HepG2 (cell line): ENCODE data around the gene VSNL1. TPM values are rescaled to one million over a fixed set of nuclear protein-coding genes. Genes with fewer than 3 reads are reported as not detected.

Experiments
- ATAC-seq: fragments of 200-7000 bp; cut with Tn5 transposase; 3 replicates; pipeline ENCODE4 v1.9.1; 2020; ENCODE audit warnings: mild to moderate bottlenecking, moderate library complexity
- BruUV-seq: library from RNA; stranded (reverse); fragments of 400-500 nt; replicated peaks from 2 replicates; lab custom pipeline; 2021; lab: Mats Ljungman, UMichigan
- CTCF ChIA-PET: fragments of 300-600 bp; formaldehyde crosslinking; extraction: SDS; loops from one replicate; lab custom pipeline; 2021; ENCODE audit warnings: low total read pairs, inconsistent platforms, low intra/inter-chr PET ratio; lab: Yijun Ruan, JAX
- POLR2A ChIA-PET: fragments of 350-600 bp; sonication (Branson Sonifier 250); formaldehyde crosslinking; loops from one replicate; lab custom pipeline; 2020; ENCODE audit warnings: antibody characterized with exemption, inconsistent platforms; lab: Yijun Ruan, JAX
- DNase-seq: peaks from one replicate; pipeline ENCODE4 v3.0.0-alpha.2; 2015; ENCODE audit warnings: low spot score
- FAIRE-seq: peaks from 3 replicates; lab custom pipeline; 2011; peaks lifted over from hg19 to GRCh38; lab: Jason Lieb, UNC
- H2AFZ ChIP-seq: one replicate; pipeline ENCODE4 v1.6.1; 2011; ENCODE audit warnings: low read length, inconsistent platforms
- H3K27ac ChIP-seq: fragments of 300-600 bp; 3 replicates; pipeline ENCODE4 v1.8.0; 2011; ENCODE audit warnings: mixed run types, mild to moderate bottlenecking, mixed read lengths, low read length, inconsistent platforms; ENCODE audit not compliant: insufficient read depth; ENCODE audit errors: extremely low read length
- H3K27me3 ChIP-seq, 2 experiments: fragments of 200-600 bp in 1 of 2; 2 replicates in 1 of 2; 3 replicates in 1 of 2; pipeline versions ENCODE4 v1.6.0 to v1.8.0; 2011; ENCODE audit warnings: low read length in 2 of 2, mild to moderate bottlenecking in 2 of 2, moderate library complexity in 2 of 2, inconsistent platforms in 1 of 2; ENCODE audit not compliant: insufficient read depth in 2 of 2, control insufficient read depth in 1 of 2
- H3K36me3 ChIP-seq, 2 experiments: fragments of 200-600 bp in 1 of 2; replicated peaks in 1 of 2; 2 replicates in 1 of 2; 3 replicates in 1 of 2; pipeline versions ENCODE4 v1.5.1 to v1.8.0; 2011; ENCODE audit warnings: low read length in 2 of 2, inconsistent platforms in 1 of 2; ENCODE audit not compliant: insufficient read depth in 2 of 2, control insufficient read depth in 1 of 2
- H3K4me1 ChIP-seq: 2 replicates; pipeline ENCODE4 v1.5.1; 2012; ENCODE audit warnings: low read length, inconsistent platforms; ENCODE audit not compliant: insufficient read depth
- H3K4me2 ChIP-seq: 2 replicates; pipeline ENCODE4 v1.6.0; 2011; ENCODE audit warnings: low read depth, low read length, inconsistent platforms
- H3K4me3 ChIP-seq, 3 experiments: fragments of 200-600 bp in 1 of 3; sonication (generic), shearing (Covaris generic) in 1 of 3; replicated peaks in 1 of 3; 2 replicates each; pipeline ENCODE4 v1.5.1; 2011 to 2016; ENCODE audit warnings: low read length in 3 of 3, inconsistent platforms in 2 of 3, low read depth in 2 of 3, mild to moderate bottlenecking in 2 of 3, control low read depth in 1 of 3, mixed read lengths in 1 of 3; ENCODE audit not compliant: insufficient read depth in 1 of 3
- H3K79me2 ChIP-seq: one replicate; pipeline ENCODE4 v1.6.1; 2011; ENCODE audit warnings: low read length, inconsistent platforms; ENCODE audit not compliant: insufficient read depth
- H3K9ac ChIP-seq: 2 replicates; pipeline ENCODE4 v1.6.0; 2011; ENCODE audit warnings: mild to moderate bottlenecking, low read depth, low read length, inconsistent platforms; ENCODE audit not compliant: insufficient read depth
- H3K9me3 ChIP-seq: 2 replicates; pipeline ENCODE4 v1.5.1; 2012; ENCODE audit warnings: mild to moderate bottlenecking, low read length
- H4K20me1 ChIP-seq: 2 replicates; pipeline ENCODE4 v1.6.0; 2011; ENCODE audit warnings: inconsistent platforms, mild to moderate bottlenecking, low read length, moderate library complexity; ENCODE audit not compliant: insufficient read depth
- BCLAF1 ChIP-seq: fragments of 450-650 bp; IDR thresholded peaks from 2 replicates; pipeline ENCODE4 v1.6.1; 2017; ENCODE audit warnings: mild to moderate bottlenecking
- FOSL1 ChIP-seq: sonication (generic); formaldehyde crosslinking; IDR thresholded peaks from 2 replicates; pipeline ENCODE4 v1.9.0; 2021; ENCODE audit warnings: missing genetic modification reagents, borderline replicate concordance
- HDAC2 ChIP-seq: sonication (generic); formaldehyde crosslinking; IDR thresholded peaks from 2 replicates; pipeline ENCODE4 v1.4.0; 2020; ENCODE audit warnings: missing genetic modification reagents
- PCBP2 ChIP-seq: fragments of 200-400 bp; formaldehyde crosslinking; optimal IDR thresholded peaks from 2 replicates; pipeline ENCODE3; 2018; ENCODE audit warnings: low read length, low read depth; ENCODE audit not compliant: poor library complexity, severe bottlenecking
- PLRG1 ChIP-seq: fragments of 450-650 bp; conservative IDR thresholded peaks from 2 replicates; pipeline ENCODE4 v1.6.1; 2016
- SMC3 ChIP-seq: IDR thresholded peaks from 2 replicates; pipeline ENCODE4 v1.6.1; 2011; ENCODE audit warnings: low read length, improper control_type of control experiment
- ZNF24 ChIP-seq: fragments of 450-650 bp; IDR thresholded peaks from 2 replicates; pipeline ENCODE4 v1.6.1; 2017; ENCODE audit warnings: antibody characterized with exemption, mild to moderate bottlenecking
- ZNF563 ChIP-seq: sonication (generic); formaldehyde crosslinking; IDR thresholded peaks from 2 replicates; pipeline ENCODE4 v1.8.0; 2022; ENCODE audit warnings: mild to moderate bottlenecking, moderate library complexity, missing genetic modification reagents
- ZNF644 ChIP-seq: IDR thresholded peaks from 2 replicates; pipeline ENCODE4 v1.6.1; 2016; ENCODE audit warnings: low read depth
- ZNF75D ChIP-seq: sonication (generic); formaldehyde crosslinking; IDR thresholded peaks from 2 replicates; pipeline ENCODE4 v1.8.1; 2023; ENCODE audit warnings: missing genetic modification reagents, mild to moderate bottlenecking, borderline replicate concordance
- WGBS: methylation state at CpG from one replicate; pipeline ENCODE4 v1.1.6; 2017; ENCODE audit warnings: low lambda C conversion rate; 5-methylcytosine and 5-hydroxymethylcytosine counted together
- in situ Hi-C: cut with HindIII; loops from 2 replicates; pipeline ENCODE4 v1.10.0; 2017; ENCODE audit warnings: low pct_unique_long_range_greater_than_20kb; ENCODE audit not compliant: extremely low pct_ligation_motif_present
- intact Hi-C: fragments of 100-400 bp; cut with micrococcal nuclease; formaldehyde crosslinking; loops from one replicate; pipeline ENCODE4 v1.10.0; 2022; ENCODE audit not compliant: unreplicated experiment
- polyA plus RNA-seq, 8 experiments: library from polyadenylated mRNA; depleted of rRNA in 3 of 8; stranded (reverse) in 7 of 8; unstranded in 1 of 8; fragments of >200 nt; fragmentation: Illumina TruSeq in 4 of 8; extraction: Trizol in 4 of 8; gene quantifications; 2 replicates each; pipeline versions ENCODE4 v1.2.1 to v1.2.3, GENCODE V29; 2011 to 2016; ENCODE audit warnings: low read depth in 4 of 8, missing spikeins in 1 of 8, mixed read lengths in 1 of 8; ENCODE audit not compliant: insufficient read depth in 1 of 8
- total RNA-seq, 5 experiments: library from RNA; depleted of rRNA; stranded (reverse); fragments of >200 nt; fragmentation: Illumina TruSeq; extraction: Trizol; gene quantifications; 2 replicates each; pipeline ENCODE4 v1.2.3, GENCODE V29; 2016; ENCODE audit warnings: low read depth in 1 of 5
- TF ChIP-seq, protein P1 (sequence below): sonication (generic); formaldehyde crosslinking; IDR thresholded peaks from 2 replicates; pipeline ENCODE4 v1.5.1; 2020; ENCODE audit warnings: missing genetic modification reagents, mild to moderate bottlenecking, borderline replicate concordance
- TF ChIP-seq, protein P2 (sequence below): sonication (generic); formaldehyde crosslinking; IDR thresholded peaks from 2 replicates; pipeline ENCODE4 v1.4.0; 2020; ENCODE audit warnings: mild to moderate bottlenecking, missing genetic modification reagents
- TF ChIP-seq, protein P3 (sequence below): sonication (generic); formaldehyde crosslinking; conservative IDR thresholded peaks from 2 replicates; pipeline ENCODE4 v1.5.0; 2020; ENCODE audit warnings: missing genetic modification reagents

Gene VSNL1
- total and polyA plus RNA-seq, 2 of the 13 experiments (the other 11 are each of a cell fraction or from before 2014, with no cell fraction given): 63.2 to 95.9 TPM

- TF ChIP-seq BCLAF1: no peak
- TF ChIP-seq HDAC2 (CRISPR knock-in tag): no peak
- no peak for TF ChIP-seq ZNF644
- TF ChIP-seq, protein P1, sequence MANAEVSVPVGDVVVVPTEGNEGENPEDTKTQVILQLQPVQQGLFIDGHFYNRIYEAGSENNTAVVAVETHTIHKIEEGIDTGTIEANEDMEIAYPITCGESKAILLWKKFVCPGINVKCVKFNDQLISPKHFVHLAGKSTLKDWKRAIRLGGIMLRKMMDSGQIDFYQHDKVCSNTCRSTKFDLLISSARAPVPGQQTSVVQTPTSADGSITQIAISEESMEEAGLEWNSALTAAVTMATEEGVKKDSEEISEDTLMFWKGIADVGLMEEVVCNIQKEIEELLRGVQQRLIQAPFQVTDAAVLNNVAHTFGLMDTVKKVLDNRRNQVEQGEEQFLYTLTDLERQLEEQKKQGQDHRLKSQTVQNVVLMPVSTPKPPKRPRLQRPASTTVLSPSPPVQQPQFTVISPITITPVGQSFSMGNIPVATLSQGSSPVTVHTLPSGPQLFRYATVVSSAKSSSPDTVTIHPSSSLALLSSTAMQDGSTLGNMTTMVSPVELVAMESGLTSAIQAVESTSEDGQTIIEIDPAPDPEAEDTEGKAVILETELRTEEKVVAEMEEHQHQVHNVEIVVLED (CRISPR knock-in tag): no peak
- no peak for TF ChIP-seq PLRG1
Measured at GRCh38 chr2:17625446-17625845, 85.0 kb downstream of the VSNL1 start (continued).

DNA sequence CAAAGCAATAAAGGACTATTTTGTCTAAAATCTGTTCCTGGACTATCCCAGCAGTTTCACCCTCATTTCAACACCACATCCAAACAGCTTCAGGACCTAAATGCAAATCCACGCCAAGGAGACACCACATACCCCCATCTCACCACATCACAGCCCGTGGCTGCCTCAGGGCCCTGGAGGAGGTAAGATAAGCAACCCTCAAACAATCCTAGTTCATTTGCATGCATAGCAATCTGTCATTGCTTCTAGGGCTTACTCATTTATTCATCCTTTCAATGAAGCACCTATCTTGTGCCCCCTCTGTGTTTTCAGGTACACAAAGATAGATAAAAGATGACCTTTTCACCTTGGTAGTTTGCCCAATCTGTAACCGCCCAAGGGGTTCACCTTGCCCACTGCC lies 86.5 kb downstream of the VSNL1 start:
- Histone ChIP-seq H2AFZ (no peak overlapping the region), H3K4me2 (no peak overlapping the region), H3K27ac (no peak overlapping the region), H3K9ac (no peak overlapping the region), H4K20me1 (no peaks in the 10 kb centered on the region), H3K36me3 (peaks cover 10 to 20% of the 10 kb centered on the region in 2 experiments; a peak in 4 of 5 replicates), H3K79me2 (no peaks in the 10 kb centered on the region), H3K4me3 (no peak overlapping the region), H3K27me3 (no peaks in the 10 kb centered on the region), H3K4me1 (no peaks in the 10 kb centered on the region), H3K9me3 (no peaks in the 10 kb centered on the region)
- TF ChIP-seq PCBP2 (no peak), SMC3 (no peak), ZNF24 (no peak), FOSL1 (CRISPR knock-in tag) (no peak), ZNF75D (CRISPR knock-in tag) (no peak), ZNF563 (CRISPR knock-in tag) (no peak)
- TF ChIP-seq, protein P2, sequence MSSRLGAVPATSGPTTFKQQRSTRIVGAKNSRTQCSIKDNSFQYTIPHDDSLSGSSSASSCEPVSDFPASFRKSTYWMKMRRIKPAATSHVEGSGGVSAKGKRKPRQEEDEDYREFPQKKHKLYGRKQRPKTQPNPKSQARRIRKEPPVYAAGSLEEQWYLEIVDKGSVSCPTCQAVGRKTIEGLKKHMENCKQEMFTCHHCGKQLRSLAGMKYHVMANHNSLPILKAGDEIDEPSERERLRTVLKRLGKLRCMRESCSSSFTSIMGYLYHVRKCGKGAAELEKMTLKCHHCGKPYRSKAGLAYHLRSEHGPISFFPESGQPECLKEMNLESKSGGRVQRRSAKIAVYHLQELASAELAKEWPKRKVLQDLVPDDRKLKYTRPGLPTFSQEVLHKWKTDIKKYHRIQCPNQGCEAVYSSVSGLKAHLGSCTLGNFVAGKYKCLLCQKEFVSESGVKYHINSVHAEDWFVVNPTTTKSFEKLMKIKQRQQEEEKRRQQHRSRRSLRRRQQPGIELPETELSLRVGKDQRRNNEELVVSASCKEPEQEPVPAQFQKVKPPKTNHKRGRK (CRISPR knock-in tag): no peak
- TF ChIP-seq, protein P3, sequence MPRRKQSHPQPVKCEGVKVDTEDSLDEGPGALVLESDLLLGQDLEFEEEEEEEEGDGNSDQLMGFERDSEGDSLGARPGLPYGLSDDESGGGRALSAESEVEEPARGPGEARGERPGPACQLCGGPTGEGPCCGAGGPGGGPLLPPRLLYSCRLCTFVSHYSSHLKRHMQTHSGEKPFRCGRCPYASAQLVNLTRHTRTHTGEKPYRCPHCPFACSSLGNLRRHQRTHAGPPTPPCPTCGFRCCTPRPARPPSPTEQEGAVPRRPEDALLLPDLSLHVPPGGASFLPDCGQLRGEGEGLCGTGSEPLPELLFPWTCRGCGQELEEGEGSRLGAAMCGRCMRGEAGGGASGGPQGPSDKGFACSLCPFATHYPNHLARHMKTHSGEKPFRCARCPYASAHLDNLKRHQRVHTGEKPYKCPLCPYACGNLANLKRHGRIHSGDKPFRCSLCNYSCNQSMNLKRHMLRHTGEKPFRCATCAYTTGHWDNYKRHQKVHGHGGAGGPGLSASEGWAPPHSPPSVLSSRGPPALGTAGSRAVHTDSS (CRISPR knock-in tag): no peak
- CTCF ChIA-PET: no interaction called here
- DNase-seq (no peak), ATAC-seq (no peak), FAIRE-seq (no peak)
- WGBS: 95% methylated on average over 3 of the region's 3 CpGs
- in situ Hi-C loops: no loop called here
- intact Hi-C loops: no loop called here
- BruUV-seq: no TSS peak
- POLR2A ChIA-PET: no interaction called here
